ACC112 (cell line): ENCODE measurements around the gene ASAH2.

Experiments
- H2AFZ ChIP-seq: fragments of 200-600 bp; sonication (generic); one replicate; pipeline ENCODE4 v1.6.0; 2017; ENCODE audit warnings: antibody characterized with exemption, low read length; ENCODE audit not compliant: unreplicated experiment
- H3K27ac ChIP-seq: fragments of 200-600 bp; sonication (generic); 2 replicates; pipeline ENCODE4 v1.5.1; 2014; ENCODE audit warnings: low read depth, mild to moderate bottlenecking, antibody characterized with exemption, low read length, moderate library complexity
- H3K27me3 ChIP-seq: fragments of 200-600 bp; sonication (generic); 2 replicates; pipeline ENCODE4 v1.6.1; 2014; ENCODE audit warnings: mild to moderate bottlenecking, antibody characterized with exemption, low read length, moderate library complexity, mixed read lengths; ENCODE audit not compliant: insufficient read depth
- H3K36me3 ChIP-seq: fragments of 200-600 bp; sonication (generic); 2 replicates; pipeline ENCODE4 v1.6.1; 2016; ENCODE audit warnings: mild to moderate bottlenecking, antibody characterized with exemption, low read length, moderate library complexity, mixed read lengths; ENCODE audit not compliant: insufficient read depth
- H3K4me1 ChIP-seq: fragments of 200-600 bp; sonication (generic); one replicate; pipeline ENCODE4 v1.6.1; 2016; ENCODE audit warnings: low read length, mixed read lengths; ENCODE audit not compliant: insufficient read depth, unreplicated experiment, control insufficient read depth
- H3K4me3 ChIP-seq: fragments of 200-600 bp; sonication (generic); 2 replicates; pipeline ENCODE4 v1.5.1; 2014; ENCODE audit warnings: mild to moderate bottlenecking, low read depth, low read length
- H3K79me2 ChIP-seq: fragments of 200-600 bp; sonication (generic); one replicate; pipeline ENCODE4 v1.6.0; 2016; ENCODE audit warnings: low read length; ENCODE audit not compliant: control insufficient read depth, unreplicated experiment, insufficient read depth

ASAH2 gene

GRCh38 chr10:50226610-50227009 lies 24.7 kb downstream of the ASAH2 start:
- Histone ChIP-seq H3K4me3 (no peak overlapping the region), H3K27ac (no peak overlapping the region), H3K79me2 (no peaks in the 10 kb centered on the region), H3K27me3 (no peaks in the 10 kb centered on the region), H3K4me1 (peaks cover 4% of the 10 kb centered on the region), H3K36me3 (no peaks in the 10 kb centered on the region), H2AFZ (no peak overlapping the region)

GRCh38 chr10:50224330-50224952 lies 26.9 kb downstream of the ASAH2 start:
- H2AFZ ChIP-seq, result no peak overlapping the region
- no peaks in the 10 kb centered on the region for H3K79me2 ChIP-seq
- no peak overlapping the region for H3K27ac ChIP-seq
- H3K4me3 ChIP-seq, result no peak overlapping the region
- H3K27me3 ChIP-seq, result no peaks in the 10 kb centered on the region
- H3K36me3 ChIP-seq, result no peaks in the 10 kb centered on the region
- H3K4me1 ChIP-seq, result peaks cover 4% of the 10 kb centered on the region

GRCh38 chr10:50222199-50222598 lies 29.1 kb downstream of the ASAH2 start:
- no peak overlapping the region for H3K27ac ChIP-seq
- no peak overlapping the region for H2AFZ ChIP-seq
- no peaks in the 10 kb centered on the region for H3K36me3 ChIP-seq
- no peak overlapping the region for H3K4me3 ChIP-seq
- no peaks in the 10 kb centered on the region for H3K79me2 ChIP-seq
- H3K27me3 ChIP-seq, result no peaks in the 10 kb centered on the region
- H3K4me1 ChIP-seq, result peaks cover 4% of the 10 kb centered on the region

DNA sequence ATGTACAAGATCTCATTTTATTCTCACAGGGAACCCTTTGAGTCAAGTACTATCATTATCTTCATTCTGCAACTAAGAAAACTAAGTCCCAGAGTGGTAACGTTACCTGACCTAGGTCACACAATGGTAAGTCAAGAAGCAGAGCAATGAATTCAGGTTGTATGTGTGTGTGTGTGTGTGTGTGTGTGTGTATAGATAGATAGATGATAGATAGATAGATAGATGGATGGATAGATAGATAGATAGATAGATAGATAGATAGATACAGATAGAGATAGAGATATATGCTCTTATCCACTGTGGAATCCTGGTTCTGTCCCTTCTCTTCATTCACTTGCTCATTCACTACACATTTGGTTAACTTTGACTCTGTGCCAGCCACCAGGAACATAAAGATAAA lies 29.8 kb downstream of the ASAH2 start:
- Histone ChIP-seq H3K36me3 (no peaks in the 10 kb centered on the region), H2AFZ (no peak overlapping the region), H3K79me2 (no peaks in the 10 kb centered on the region), H3K27me3 (no peaks in the 10 kb centered on the region), H3K27ac (no peak overlapping the region), H3K4me1 (peaks cover 10% of the 10 kb centered on the region), H3K4me3 (no peak overlapping the region)

DNA sequence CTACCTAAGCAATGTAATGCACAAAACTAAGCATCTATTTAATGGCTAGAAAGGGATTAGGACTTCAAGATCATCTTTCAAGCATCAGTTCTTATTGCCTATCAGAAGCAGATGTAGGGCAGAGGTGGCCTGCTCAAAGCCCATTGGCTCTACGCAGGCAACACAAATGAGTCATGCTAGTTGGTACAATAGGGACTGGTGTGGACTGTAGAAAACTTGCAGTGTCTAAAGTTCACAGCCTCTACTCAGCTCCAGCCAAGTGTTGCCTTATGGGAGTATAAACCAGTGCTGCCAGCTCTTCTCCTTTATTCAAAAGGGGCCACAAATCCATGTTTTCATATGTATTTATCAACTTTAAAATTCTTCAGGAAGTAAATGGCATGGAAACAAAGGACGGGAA lies 31.7 kb downstream of the ASAH2 start:
- H3K27ac ChIP-seq, result no peak overlapping the region
- H2AFZ ChIP-seq, result no peak overlapping the region
- no peaks in the 10 kb centered on the region for H3K27me3 ChIP-seq
- H3K4me1 ChIP-seq, result peaks cover 10% of the 10 kb centered on the region
- H3K79me2 ChIP-seq, result no peaks in the 10 kb centered on the region
- no peaks in the 10 kb centered on the region for H3K36me3 ChIP-seq
- H3K4me3 ChIP-seq, result no peak overlapping the region

DNA sequence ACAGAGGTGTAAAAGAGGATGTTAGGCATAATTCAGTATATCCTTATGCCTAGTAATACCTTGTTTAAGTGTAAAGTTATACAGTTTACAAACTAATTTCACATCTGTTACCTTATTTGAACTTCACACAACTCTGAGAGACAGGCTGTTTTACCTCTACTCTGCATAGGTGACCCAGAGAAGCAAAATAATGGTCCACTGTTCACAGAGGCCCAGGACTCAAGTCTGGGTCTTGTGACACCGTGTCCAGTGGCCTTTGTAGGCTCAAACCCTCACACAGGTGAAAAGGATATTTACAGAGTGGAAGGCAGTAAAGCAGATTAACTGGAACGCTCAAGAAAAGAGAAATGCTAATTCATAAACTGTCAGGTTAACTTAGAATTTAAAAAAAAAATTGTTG lies 32.1 kb downstream of the ASAH2 start:
- no peaks in the 10 kb centered on the region for H3K27me3 ChIP-seq
- H3K36me3 ChIP-seq, result no peaks in the 10 kb centered on the region
- no peak overlapping the region for H3K4me3 ChIP-seq
- H3K4me1 ChIP-seq, result peaks cover 9% of the 10 kb centered on the region
- no peaks in the 10 kb centered on the region for H3K79me2 ChIP-seq
- no peak overlapping the region for H3K27ac ChIP-seq
- no peak overlapping the region for H2AFZ ChIP-seq

DNA sequence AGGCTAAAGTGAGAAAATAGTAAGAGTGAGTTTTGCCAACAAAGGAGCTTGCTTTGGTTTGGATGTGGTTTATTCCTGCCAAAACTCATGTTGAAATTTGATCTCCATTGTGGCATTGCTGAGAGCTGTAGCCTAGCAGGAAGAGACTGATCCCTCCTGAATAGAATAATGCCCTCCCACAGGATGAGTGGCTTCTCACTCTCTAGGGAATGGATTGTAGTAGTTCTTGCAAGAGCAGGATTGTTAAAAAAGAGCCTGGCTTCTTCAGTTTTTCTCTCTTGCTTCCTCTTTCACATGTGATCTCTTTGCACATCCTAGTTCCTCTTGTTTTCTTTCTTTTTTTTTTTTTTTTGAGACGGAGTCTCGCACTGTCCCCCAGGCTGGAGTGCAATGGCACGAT lies 34.4 kb downstream of the ASAH2 start:
- peaks cover 9% of the 10 kb centered on the region for H3K4me1 ChIP-seq
- H3K27ac ChIP-seq, result no peak overlapping the region

DNA sequence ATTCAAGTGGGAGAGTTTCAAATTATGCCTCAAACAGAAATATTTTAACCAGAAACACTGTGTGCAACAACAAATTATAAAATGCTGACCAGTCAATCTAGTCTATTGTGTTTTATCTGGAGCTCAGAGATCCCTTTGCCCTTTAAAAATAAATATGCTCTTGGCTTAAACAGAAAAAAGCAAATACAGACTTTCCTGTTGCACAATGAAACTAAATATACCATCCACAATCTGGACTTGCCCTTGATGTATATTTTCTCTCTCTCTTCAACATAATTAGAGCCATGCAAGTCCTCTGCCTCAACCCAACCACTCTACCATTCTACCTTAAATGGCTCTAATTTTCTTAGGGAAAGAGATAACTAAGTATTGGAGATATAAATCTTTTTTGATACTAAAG lies 34.9 kb downstream of the ASAH2 start:
- H3K4me3 ChIP-seq, result no peak overlapping the region
- H3K36me3 ChIP-seq, result no peaks in the 10 kb centered on the region
- H3K79me2 ChIP-seq, result no peaks in the 10 kb centered on the region
- H3K4me1 ChIP-seq, result peaks cover 9% of the 10 kb centered on the region
- H2AFZ ChIP-seq, result no peak overlapping the region
- no peaks in the 10 kb centered on the region for H3K27me3 ChIP-seq
- H3K27ac ChIP-seq, result no peak overlapping the region

More for the DNA sequence above, 34.4 kb downstream of the ASAH2 start:
- H3K79me2 ChIP-seq, result no peaks in the 10 kb centered on the region
- no peak overlapping the region for H2AFZ ChIP-seq
- H3K36me3 ChIP-seq, result no peaks in the 10 kb centered on the region
- no peaks in the 10 kb centered on the region for H3K27me3 ChIP-seq
- H3K4me3 ChIP-seq, result no peak overlapping the region

DNA sequence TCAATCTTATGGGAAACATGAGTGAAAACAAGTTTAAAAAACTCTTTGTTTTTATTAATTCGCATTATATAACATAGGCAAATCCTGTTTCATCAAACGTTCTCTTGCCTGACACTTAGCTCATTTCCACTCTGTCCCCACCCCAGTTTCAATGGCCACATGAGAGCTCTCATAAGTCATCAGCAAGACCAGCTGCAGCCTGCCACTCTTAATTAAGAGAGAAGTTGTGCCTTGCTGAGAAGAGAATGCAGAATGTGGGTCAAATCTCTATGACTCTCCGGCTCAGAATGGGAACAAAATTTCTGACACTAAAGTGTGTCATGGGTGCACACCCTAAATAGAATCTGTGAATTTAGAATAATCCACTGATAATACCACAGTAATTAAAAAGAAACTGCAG lies 39.6 kb downstream of the ASAH2 start:
- Histone ChIP-seq H3K79me2 (no peaks in the 10 kb centered on the region), H3K4me3 (no peak overlapping the region), H3K27ac (no peak overlapping the region), H2AFZ (no peak overlapping the region), H3K27me3 (no peaks in the 10 kb centered on the region), H3K4me1 (peaks cover 5% of the 10 kb centered on the region), H3K36me3 (no peaks in the 10 kb centered on the region)

DNA sequence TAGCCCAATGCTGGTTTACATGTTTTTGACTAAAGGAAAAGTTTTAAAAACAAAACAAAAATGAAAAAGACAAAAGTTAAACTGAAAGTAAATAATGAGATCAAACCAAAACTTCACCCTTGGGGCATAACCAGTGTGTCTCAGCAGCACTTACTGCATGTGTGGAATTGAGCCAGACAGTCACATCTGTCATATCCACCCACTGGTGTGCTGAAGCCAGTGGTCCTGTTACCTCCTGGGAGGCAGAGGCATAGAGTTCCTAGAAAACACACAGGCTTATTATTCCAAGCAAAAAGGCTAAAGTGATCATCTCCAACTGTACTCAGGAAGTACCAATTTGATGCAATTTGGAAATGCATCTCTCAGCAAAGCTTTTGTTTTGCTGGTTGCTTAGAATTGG lies 40.4 kb downstream of the ASAH2 start:
- no peaks in the 10 kb centered on the region for H3K36me3 ChIP-seq
- no peak overlapping the region for H3K4me3 ChIP-seq
- no peaks in the 10 kb centered on the region for H3K27me3 ChIP-seq
- no peaks in the 10 kb centered on the region for H3K79me2 ChIP-seq
- H3K27ac ChIP-seq, result no peak overlapping the region
- H2AFZ ChIP-seq, result peak overlapping the region; percentile 10
- H3K4me1 ChIP-seq, result no peaks in the 10 kb centered on the region
